C1 segment of cervical spinal cord (tissue), 14 donors: ENCODE data around the gene LYPD5.
A peak's percentile ranks its signal among the peaks of the same experiment; 100 is the strongest.
"Not testable (repeated sequence)": the region's sequence is repeated elsewhere in the genome, so short reads cannot be mapped to it uniquely, and the experiment has no call there.

Source experiments
- DNase-seq, 14 donors: peaks; one replicate each; lab custom pipeline; 2025; lab: John Stamatoyannopoulos, UW

LYPD5 gene

DNA sequence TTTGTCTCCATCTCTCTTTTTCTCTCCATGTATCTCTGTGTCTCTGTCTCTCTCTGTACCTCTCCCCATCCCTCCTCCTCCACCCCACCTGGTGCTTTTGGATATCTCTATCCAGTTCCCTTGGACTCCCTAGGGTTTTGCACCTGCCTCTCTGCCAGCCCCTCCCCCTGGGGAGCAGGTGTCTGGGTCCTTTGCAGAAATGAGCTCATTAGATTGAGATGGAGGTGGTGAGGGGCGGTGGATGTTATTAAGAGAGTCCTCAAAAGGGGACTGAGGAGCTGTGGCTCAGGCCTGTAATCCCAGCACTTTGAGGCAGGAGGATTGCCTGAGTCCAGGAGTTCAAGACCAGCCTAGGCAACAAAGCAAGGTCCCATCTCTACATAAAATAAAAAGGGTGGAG is 23.6 kb downstream of the LYPD5 start:
- no peak for DNase-seq

DNA sequence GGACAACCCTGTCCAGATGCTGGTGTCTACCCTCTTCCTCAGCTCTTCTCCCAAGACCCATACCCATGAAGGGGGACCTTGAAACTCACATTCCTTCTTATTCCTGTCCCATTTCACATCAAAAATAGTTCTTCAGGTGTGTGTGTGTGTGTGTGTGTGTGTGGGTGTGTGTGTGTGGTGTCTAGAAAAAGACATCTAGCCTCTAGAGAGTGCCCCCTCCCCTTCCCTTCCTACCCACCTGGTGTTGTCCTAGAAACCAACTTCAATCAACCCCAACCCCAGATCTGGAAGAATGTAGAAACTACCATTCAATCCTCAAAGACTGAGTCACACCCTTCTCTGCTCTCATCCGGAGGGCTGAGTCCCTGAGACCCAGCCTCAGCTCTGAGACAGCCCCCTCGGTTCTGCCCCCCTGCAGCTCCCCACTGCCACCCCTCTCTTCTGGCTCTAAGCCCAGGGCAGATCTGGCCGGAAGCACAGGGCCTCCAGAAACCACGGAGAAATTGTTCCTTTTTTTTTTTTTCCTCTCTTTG is 25.0 kb downstream of the LYPD5 start:
- peak in 2 of 14 donors; percentile 44 to 45 for DNase-seq

DNA sequence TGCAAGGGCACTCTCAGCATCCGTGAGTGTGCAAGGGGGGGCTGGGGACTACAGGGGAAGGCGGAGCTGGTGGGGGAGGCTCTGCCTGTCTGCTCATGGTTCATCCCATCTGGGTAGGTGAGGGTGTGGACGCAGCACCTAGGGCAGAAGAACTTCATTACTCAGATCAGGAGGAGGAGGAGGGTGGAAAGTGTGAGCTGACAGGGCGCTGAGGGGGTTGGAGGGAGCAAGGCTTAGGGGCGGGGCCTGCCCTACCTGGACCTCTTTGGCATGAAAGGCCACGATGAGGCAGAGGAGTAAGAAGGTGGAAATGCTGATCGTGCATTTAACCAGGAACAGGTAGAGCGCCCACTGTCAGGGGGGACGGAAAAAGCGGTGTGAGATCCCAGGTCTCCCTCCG is 26.0 kb downstream of the LYPD5 start:
- DNase-seq, result no peak

DNA sequence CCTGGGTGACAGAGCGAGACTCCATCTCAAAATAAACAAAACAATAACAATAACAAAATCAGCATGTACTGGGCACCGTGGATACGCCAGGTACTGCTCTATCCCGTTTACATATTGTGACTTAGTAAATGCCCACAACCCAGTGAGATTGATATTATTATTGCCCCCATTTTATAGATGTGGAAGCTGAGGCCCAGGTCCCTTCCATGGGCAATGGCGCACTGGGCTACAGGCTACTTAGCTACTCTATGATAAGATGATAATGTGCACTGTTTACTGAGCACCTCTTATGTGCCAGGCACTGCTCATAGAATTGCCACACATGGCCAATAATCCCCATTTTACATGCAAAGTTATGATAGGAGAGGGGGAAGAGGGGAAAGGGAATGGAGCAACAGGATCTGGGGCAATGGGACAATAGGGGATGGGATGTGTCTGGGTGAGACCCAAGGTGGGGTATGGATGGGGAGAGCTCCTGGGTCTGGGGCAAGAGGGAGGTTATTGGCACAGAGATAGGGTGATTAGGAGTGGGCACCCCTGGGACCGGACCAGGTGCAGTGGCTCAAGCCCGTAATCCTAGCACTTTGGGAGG is 26.9 kb downstream of the LYPD5 start:
- no peak for DNase-seq

DNA sequence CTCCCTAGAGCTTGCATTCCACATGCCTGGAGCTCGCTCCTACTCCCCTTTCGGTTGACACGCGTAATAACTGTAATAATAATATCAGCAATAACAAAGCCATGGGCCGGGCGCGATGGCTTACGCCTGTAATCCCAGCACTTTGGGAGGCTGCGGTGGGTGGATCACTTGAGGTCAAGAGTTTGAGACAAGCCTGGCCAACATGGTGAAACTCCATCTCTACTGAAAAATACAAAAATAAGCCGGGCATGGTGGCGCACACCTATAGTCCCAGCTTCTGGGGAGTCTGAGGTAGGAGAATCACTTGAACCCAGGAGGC is 27.3 kb downstream of the LYPD5 start:
- DNase-seq, result not testable (repeated sequence)

DNA sequence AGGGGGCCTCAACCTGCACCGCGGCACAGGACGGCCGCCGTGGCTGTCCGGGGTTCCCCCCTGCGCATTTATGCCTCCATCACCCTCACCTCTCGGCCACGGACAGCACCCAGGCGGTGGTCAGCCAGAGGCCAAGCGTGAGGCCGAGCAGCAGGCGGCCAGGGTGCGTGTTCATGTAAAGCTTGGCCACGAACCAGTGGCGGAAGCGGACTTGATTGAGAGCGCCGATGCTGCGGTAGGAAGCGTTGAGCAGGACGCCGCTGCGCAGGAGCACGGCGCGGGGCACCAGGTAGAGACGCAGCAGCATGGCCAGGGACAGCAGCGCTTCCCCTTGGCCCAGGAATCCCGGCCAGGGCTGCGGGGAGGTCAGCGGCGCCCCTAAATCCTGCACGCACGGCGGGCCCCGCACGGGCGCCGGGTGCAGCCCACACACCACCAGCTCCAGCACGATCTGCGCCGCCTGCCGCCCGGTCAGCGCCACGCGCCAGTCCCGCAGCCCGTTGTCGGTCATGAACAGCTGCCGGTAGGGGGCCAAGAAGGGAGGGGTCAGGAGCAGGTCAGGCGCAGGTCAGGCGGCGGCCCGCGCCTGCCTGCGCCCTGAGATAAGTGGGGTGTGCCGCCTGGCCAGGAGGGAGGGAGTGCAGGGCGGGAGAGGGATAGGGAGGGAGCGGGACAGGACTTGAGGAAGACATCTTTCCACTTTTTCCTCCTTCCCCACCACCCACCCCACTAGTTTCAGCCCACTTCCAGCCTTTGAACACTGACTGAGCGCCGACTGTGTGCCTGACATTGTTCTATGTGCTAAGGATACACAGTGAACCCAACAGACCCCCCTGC is 27.9 kb downstream of the LYPD5 start:
- peak in 8 of 14 donors; percentile 6 to 56 (median 31) for DNase-seq

DNA sequence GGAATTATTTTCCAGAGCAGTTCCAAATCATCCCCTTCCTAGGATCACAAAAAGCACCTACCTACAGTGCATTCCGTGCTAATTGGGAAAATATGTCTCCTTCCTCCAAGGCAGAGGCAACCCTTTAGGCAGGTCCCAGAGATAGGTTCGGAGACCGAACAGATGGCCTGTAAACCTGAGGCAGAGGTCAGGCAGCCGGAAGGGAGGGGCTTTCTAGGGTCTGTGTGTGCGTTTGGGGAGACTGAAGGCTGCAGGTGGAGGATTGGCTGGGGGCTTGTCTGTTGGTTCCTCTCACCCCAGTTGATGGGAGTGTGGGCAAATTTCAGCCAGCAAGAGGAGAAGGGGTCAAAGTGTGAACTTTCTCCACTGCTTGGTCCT is 28.5 kb downstream of the LYPD5 start:
- no peak for DNase-seq

DNA sequence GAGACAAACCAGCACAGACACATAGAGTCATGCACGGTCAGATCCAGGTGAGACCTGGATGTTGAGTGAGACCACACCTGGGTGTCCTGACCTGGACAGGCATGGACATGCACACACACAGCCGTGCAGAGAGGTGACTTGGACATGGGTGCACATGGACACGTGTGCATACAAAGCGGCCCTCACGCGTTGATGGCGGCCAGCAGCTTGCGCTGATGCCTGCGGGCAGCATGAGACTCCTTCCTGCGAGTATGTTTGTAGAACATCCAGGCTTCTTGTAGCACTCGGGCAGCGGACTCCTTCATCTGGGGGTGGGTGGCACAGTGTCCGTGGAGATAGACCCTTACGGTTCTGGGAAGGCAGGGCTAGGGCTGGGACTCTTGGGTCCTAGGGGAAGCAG is 33.0 kb downstream of the LYPD5 start:
- DNase-seq, result no peak

DNA sequence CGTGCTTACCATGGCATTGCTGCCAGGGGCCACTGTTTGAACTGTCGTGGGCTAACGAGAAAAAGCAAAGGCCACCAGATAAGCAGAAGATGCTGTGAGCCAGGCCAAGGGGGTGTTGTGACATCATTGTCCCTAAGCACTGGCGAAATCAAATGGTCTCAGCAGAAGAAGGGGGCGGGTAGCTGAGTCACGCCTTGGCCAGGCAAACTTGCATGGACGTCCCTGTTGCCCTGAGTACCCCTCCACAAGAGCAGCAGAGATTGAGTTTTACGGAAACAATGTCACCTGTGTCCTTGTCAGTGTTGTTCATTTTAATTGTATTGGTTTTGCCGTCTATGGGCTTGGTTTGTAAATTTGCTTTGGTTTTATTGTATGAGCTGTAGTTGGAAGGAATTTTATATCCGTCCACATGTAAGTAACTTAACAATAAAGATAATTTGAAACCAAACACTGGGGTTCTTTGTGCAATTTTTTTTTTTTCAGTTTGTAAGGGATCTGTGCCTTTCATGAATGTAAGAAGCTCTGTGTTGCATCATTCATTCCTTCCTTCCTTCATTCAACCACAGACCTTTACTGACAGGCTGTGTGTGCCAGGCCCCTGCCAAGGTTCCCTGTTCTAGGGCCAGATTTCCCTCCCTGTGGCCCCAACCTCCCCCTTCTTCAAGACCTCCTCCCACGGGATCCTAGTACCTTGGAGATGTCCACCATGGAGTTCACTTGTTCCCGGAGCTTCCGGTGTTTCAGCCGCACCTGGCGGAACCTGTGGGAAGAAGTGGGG is 33.8 kb downstream of the LYPD5 start:
- DNase-seq, result peak in 1 of 14 donors; percentile 23

DNA sequence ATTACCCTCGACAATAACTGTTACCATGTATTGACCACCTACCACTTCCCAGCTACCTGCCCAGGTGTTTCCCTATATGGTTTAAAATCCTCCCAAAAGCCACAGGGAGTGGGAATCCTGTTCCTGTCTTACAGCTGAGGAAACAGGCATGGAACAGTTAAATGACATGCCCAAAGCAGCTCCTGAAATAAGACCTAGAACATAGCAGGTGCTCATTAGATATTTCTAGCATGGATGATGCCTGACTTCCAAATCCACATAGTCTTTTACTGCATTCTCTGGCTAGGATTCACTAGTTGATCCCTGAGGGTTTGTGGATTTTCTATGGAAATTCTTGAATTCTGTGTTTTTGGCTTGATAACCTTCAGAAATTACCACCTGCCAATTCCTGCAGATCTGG is 34.4 kb downstream of the LYPD5 start:
- no peak for DNase-seq

DNA sequence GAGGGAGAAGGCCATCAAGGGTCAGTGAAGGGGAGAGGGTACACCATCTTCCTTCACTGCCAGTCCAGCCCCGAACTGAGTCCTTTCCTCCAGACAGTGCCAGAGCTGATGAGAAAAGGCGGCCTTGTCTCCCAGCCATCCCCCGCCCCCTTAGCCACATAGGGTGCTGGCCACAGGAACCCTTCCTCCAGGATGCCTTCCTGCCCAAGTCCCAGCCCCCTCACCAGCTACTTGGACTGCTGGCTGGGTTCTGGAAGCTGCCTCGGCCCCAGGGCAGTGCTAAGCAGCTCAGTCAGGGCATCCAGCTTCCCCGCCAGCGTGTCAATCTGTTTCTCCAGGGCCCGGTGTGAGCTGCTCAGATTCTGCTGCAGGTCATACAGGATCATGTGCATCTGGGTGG is 34.9 kb downstream of the LYPD5 start:
- DNase-seq, result no peak

DNA sequence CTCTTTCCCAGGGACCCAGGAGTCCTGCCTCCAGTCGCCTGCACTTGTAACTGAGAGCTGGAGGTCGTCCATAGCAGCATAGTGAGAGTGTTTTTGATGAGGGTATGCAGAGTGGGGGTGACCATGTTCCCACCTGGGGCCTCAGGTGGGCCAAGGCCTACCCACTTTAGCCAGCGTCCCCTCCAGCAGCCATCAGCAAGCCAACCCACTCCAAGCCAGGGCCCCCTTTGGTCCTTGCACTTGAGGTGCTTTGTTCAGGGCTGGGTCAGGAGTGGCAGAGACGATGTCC is 35.5 kb downstream of the LYPD5 start:
- DNase-seq, result no peak

DNA sequence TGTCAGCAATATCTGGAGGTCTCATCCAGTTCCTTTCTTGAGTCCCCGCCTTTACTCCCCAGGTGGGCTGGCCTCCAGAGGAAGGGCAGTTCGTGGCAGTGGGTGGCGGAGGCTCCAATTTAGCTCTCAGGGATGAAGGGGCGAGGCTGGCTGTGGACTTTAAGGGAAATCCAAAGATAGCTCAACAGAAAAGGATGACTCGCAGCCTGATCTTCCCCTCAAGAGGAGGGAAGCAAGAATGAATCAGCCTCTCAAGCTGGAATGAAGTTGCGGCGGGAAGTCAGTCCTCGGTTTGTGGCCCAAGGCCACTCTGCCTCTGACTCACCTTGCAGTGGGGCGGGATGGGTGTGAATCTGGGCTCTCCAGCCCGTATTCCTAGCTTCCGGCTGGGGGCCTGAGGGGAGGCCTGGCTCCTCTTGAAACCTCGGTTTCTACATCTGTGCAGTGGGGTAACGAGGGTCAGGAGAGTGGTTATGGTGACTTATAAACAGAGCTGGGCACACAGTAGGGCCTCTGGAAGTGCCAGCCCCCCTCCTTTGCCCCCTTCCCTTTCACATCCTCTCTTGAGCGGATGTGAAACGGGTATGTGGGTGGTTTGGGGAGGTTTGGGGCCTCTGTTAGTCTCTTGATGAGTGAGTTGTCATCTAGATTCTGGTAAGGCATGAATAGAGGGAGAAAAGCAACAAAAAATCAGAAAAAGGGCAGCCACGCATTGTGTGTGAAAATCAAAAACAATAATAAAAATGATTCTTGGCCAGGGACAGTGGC is 37.0 kb downstream of the LYPD5 start:
- DNase-seq, result peak in 6 of 14 donors; percentile 8 to 56 (median 24)

DNA sequence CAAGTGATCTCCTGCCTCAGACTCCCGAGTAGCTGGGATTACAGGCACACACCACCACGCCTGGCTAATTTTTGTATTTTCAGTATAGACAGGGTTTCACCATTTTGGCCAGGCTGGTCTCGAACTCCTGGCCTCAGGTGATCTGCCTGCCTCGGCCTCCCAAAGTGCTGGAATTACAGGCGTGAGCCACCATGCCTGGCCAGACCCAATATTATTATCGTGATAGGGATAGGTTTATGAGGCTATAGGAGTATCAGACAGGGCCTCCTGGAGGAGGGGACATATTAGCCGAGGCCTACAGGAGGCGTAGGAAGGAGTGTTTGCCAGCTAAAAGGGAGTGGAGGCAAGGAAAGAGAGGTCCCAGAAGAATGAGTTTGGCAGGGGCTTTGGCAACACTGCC is 37.6 kb downstream of the LYPD5 start:
- DNase-seq, result not testable (repeated sequence)

DNA sequence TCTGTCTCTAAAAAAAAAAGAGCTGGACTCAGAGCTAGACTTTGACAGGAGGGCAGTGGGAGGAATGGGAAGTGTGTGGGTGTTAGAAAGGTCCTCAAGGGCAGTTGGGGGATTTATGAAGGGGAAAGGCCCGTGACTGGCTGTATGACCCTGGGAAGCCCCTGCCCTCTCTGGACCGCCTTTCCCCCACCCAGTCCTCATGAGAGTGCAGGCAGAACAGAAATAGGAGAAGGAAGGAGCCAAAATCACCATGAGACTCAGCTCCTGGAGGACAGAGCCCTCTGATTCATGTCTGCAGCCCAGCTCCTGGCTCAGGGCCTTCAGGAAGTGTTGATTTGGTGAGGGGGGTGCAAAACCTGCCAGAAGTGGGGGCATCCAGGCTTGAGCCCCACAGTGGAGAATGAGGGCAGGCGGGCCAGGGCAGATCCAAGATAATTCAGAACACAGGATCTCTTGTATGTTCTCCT is 38.7 kb downstream of the LYPD5 start:
- DNase-seq, result peak in 1 of 14 donors; percentile 18

DNA sequence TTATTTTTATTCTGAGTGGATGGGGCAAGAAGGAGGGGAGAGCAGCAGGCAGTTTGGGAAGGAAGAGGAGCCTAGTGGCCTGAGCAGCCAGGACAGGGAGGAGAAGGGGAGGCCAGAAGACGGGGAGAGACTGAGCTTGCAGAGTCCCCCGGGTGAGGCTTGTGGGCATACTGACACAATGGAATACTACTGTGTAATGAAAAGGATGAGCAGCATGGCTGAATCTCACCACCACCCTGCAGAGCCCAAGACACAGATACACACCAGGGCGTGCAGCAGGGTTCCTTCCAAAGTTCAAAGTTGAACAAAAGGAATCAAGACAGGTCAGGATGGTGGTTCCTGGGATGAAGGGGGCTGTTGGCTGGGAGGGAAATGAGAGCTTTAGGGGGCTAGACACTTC is 39.4 kb downstream of the LYPD5 start:
- no peak for DNase-seq

DNA sequence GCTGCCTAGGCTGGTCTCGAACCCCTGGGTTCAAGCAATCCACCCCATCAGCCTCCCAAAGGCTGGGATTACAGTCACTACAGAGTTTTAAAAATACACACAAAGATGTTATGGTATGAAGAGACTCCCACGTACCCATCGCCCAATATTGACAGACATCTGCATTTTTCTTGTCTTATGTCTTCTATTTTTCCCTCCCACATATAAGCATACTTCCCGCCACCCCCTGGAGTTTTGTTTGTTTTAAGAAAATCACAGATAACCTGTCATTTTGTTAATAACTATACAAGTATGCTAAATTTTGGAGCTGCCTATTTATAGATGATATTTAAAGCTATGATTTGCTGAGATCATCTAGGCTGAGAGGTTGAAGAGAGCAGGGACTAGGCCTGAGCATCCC is 41.3 kb downstream of the LYPD5 start:
- DNase-seq, result no peak

DNA sequence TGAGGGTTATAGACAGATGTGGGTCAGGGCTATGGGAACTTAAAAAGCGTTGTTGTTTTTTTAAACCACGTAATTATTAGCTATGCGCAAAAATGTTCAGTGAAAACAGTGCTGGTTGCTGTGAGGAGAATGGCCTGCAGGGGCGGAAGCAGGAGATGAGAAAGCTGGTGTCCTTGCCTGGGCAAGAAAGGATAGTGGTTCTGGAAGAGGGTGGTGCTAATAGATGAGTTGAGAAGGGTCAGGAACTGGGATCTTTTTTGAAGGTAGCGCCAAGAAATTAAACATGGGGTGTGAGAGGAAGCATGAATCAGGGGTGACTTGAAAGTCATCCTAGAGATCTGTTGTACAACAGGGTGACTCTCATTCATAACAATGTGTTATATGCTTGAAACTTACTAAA is 42.7 kb downstream of the LYPD5 start:
- DNase-seq, result no peak

DNA sequence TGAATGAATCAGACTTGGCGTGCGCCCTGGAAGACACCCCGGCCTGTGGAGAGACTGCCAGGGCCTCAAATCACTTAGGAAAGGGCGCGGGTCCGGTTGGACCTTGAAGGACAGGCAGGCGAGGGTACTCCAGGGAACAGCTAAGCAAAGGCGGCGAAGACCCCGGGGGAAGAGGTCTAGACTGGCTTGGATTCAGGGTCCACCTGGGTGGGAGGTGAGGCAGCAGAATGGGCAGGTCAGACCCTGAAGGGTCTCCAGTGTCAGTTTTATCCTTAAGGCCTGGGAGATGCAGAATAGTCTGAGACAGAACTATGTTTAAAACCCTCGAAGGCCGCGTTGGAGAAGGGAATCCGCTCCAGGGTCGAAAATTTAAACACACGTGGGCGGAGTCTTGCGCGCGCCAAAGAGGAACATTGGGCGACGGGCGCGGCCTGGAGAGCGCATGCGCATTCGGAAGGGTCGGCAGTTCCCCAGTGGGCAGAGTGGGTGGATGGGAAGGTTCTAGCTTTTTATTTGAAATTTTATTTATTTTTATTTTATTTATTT is 46.9 kb downstream of the LYPD5 start:
- peak in 13 of 14 donors; percentile 30 to 81 (median 68) for DNase-seq

DNA sequence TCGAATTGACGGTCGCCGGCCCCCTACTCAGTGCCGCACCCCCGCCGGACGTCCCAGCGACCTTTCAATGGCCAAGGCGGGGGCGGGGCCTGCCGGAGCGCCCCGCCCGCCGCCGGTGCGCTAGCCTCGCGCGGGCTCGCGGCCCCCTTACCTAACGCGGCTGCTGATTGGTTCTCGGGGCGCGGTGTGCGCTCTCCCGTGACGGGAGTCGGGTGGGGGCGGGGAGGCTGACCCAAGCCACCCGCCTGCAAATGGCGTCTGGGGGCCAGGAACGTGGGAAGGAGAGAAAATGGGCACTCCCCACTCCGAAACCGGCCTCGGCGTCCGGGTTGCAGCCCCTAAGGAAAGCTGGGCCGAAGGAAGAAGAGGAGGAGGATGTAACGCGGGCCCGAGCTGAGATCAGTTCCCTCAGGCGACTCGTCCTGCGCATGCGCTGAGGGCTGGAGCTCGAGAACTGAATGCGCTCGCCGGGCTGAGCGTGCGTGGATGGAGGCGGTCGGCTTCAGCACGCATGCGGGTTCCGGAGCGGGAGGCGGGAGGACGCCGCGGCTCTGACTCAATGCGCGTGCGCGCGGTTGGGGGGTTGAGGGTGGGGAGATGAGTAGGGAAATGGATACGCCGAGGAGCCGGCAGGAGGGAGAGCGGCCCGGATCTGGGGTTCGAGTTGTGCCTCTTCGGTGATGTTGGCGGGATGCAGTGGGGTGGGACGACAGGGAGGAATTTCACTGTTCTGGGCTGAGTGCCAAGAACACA is 47.6 kb downstream of the LYPD5 start, which contains the start of gene SMG9:
Gene SMG9 (minus strand): TSS at position 460 of the 753 bp plus-strand sequence. CDS start 4,221 bp downstream, outside the sequence.
- peak; percentile 90 to 99 (median 96) for DNase-seq

DNA sequence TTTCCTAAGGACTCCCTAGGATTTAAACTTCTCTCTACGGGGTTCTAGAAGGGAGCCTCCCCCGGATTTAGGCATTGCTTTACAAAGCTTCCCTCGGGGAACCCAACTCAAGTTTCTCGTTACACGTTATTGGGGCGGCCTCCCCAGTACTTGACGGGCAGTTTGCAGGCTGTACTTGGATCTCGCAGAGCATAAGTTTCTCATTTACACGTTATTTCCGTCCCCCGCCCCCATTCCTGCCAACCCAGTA is 48.1 kb downstream of the LYPD5 start:
- DNase-seq, result no peak
